Renal cortex interstitium (tissue), 11 donors: ENCODE results near the gene ARHGAP26. TPM values are rescaled to one million over a fixed set of nuclear protein-coding genes. Genes with fewer than 3 reads are reported as not detected.

ENCODE experiments used
- DNase-seq, 11 donors: peaks; one replicate each; pipeline ENCODE4 v3.0.0-alpha.2; 2013; ENCODE audit warnings: low read depth in 9 of 11, low spot score in 4 of 11; ENCODE audit errors: extremely low read depth in 1 of 11
- polyA plus RNA-seq, 3 donors: library from polyadenylated mRNA; unstranded; fragments of 120-200 nt; gene quantifications; one replicate each; pipeline ENCODE4 v1.2.1, GENCODE V29; 2013; ENCODE audit not compliant: insufficient read length in 3 of 3

ARHGAP26 gene
- polyA plus RNA-seq, 3 donors: 10.7 to 13.7 (median 10.9) TPM

DNA sequence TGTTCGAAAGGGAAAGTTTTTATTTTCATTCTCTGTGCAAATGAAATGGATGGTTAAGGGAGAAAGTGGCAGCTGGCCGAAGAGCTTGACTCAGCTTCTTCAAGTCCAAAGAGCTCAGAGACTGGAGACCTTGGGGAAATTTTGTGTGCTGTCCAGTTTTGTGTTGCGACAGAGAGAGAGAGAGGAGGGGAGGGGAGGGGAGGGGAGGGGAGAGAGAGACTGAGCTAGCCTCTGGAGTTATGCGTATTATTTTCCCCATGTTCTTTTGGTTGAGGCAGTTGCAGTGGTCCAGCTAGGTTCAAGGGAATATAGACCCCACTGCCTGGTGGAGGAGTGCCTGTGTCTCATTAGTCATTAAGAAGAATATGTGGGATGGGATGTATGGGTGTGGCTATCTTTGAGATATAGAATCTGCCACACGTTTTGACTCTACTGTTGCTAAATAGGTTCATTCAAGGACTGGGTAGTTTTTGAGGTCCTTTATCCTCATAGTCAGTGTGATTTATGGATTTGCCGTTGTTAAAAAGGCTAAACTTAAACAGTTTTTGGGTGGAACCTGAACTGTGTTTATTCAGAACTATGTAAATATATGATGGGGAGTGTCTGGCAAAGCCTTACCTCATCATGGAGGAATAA lies 69.7 kb downstream of the ARHGAP26 start:
- no peak for DNase-seq

GRCh38 chr5:142840575-142840974 lies 70.4 kb downstream of the ARHGAP26 start:
- DNase-seq: no peak

GRCh38 chr5:142841511-142842265 lies 71.5 kb downstream of the ARHGAP26 start:
- DNase-seq: no peak

DNA sequence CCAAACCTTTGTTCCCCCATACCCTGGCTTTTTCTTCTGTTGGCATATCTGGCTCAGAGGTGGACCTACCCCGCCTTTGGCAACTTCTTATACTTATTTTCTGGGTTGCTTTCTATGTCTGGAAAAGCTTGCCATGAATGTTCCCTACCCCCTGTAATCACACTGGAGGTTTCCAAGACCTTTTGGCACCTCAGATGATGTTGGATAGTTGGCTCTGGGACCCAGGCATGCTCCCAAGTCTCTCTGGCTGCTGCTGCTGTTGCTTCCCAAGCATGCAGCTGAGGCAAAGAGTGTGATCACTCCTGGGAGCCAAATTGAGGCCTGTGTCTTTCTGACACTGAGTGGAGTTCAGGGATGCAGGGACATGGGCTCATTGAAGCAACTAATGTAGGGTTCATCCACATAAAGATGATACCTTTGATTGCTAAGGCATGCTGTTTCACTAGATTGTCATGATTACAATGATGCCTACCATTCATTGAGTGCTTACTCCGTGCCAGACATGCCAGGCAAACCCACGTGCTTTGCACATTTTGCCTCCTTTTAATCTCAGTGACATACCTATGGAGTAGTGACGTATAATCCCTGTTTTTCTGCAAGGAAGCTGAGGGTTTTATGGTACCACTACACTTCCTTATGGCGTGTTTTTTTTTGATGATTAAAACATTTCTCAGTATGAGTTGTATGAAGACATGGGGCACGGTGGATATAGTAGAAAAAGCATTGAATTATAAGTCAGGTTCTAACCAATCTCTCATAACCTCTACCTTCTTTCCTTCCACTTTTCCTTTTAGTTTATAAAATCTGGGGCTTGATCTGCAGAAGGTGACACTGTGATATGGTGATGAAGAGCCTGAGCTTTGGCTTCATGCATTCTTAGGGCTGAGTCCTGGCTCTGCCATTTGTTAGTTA lies 73.1 kb downstream of the ARHGAP26 start:
- DNase-seq: no peak

- no peak for DNase-seq
Observed at GRCh38 chr5:142844866-142845265, 74.7 kb downstream of the ARHGAP26 start.

DNA sequence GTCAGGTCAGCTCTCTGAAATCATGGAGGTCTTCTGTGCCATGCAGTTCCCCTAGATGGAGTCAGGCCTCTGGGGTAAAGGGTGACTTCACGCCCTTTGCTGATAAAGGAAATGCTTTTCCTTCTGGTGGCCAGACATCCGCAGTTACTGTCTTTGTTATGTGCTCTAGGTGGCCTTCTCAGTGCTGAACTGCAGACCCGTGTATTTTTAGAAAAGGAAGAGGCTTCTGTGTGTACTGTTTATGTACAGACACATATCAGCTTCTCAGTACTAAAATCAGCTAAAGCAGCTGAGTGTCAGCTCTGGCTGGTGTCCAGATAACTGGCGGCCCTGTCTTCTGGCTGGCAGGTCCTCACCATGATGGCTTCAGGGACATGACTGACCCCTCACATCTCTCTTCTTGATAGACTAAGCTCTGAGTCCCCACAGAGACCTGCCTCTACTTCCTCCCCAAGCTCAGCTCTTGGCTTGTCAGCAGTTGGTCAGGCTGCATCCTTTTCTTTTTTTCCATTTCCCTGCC lies 75.3 kb downstream of the ARHGAP26 start:
- no peak for DNase-seq

DNA sequence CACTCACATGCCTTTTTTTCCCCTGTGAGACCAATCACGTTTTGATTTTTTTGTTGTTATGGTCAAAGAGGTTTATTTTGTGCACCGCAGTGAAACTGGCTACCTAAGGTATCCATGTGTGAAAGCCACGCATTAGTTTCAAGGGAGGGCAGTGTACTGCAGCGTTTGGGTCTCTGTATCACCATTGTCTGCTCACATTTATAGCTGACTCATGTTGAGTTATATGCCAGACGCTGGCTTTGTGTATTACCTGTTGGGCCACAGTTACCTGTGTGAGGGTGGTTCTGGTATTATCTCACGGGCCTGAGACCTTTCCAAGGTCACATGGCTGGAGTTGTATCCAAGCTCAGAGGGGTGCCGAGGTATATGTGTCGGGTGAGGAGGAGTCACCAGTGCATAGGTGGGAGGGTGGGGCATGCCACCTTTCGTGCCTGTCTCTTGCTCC lies 75.8 kb downstream of the ARHGAP26 start:
- no peak for DNase-seq

DNA sequence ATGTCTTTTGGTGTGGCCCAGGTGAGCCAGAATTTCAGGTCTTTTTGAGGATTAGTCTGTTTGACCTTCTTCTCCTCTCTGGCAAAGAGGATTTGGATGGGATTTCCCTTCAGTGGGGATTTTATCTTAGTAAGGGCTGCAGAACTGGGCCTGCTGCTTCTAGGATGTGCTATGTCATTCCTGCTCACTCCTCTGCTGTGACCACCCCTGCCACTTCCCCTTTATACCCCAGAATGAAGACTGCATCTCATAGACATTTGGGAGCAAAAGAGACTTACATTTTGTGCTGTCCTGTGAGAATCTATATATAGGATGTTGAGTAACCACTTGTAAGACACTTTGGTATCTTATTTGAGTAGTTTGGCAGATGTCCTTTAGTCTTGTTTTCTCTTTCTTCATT lies 76.2 kb downstream of the ARHGAP26 start:
- DNase-seq: no peak

GRCh38 chr5:142847898-142848790 lies 78.0 kb downstream of the ARHGAP26 start:
- DNase-seq: no peak

GRCh38 chr5:142849466-142849865 lies 79.3 kb downstream of the ARHGAP26 start:
- DNase-seq: no peak

- DNase-seq: no peak
Observed at GRCh38 chr5:142849880-142850279, 79.7 kb downstream of the ARHGAP26 start.

GRCh38 chr5:142851731-142852130 lies 81.6 kb downstream of the ARHGAP26 start:
- no peak for DNase-seq

DNA sequence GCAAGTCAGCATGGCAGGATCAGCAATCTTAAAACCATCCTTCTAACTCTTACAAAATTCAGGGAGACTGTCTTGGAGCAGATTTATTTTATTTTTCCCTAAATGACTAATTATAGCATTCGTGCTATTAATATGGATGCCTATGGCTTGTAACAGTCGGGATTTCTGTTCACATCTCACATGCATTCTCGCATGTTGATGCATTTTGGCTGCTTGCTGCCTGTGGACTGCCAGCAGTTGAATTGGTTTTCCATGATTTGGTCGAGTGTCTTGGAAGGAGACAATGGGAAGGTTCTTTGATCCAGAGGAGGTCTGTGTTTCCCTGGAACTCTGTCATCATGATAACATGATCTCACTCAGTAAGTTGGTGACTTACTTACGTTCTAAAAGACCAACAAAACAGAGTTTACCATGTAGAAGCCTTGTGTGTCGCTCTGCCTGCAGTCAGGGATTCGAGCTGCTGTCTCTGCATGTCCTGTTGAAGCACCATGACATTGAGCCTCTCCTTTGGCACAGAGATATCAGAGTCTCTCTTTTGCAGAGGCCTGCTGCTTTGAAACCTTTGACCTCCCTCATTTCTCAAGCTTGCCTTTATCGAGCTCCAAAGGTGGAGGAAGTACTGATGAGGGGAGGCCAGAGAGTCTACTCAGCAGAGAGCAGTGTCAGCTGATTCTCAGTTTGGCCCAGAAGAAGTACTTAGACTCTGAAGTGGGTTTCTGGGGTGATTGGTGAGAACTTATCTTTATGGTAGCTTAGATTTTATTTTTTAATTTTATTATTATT lies 82.4 kb downstream of the ARHGAP26 start:
- no peak for DNase-seq

DNA sequence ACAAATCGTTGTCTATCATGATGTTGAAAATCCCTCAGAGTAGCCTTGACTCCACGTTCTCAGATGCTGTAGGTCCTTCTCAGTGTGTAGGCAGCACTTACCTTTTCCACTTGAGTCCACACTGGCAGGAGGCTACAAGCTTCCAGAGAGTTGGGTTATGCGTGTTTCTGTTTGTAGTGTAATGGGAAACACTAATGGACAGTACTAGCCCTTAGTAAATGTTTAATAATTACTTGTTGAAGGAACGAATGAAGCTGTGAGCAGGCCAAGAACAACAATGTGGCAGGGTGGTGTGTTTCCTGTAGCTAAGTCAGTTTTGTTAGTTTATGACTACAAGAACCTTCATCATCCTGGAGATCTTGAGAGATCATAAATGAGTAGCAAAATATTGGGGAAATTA lies 83.5 kb downstream of the ARHGAP26 start:
- no peak for DNase-seq

GRCh38 chr5:142856269-142856782 lies 86.1 kb downstream of the ARHGAP26 start:
- no peak for DNase-seq

- no peak for DNase-seq
Observed at GRCh38 chr5:142857405-142857804, 87.2 kb downstream of the ARHGAP26 start.

GRCh38 chr5:142859037-142859436 lies 88.9 kb downstream of the ARHGAP26 start:
- DNase-seq: no peak

GRCh38 chr5:142860270-142860669 lies 90.1 kb downstream of the ARHGAP26 start:
- no peak for DNase-seq
